ENCODE measurements around the gene GBGT1. TPM values are rescaled to one million over a fixed set of nuclear protein-coding genes. Genes with fewer than 3 reads are reported as not detected.
A peak's percentile ranks its signal among the peaks of the same experiment; 100 is the strongest.

The GBGT1 gene
- total and polyA plus RNA-seq, 2 donors (not counting 1 experiment from before 2014, with no cell fraction given), result 19.6 to 52.7 TPM

DNA sequence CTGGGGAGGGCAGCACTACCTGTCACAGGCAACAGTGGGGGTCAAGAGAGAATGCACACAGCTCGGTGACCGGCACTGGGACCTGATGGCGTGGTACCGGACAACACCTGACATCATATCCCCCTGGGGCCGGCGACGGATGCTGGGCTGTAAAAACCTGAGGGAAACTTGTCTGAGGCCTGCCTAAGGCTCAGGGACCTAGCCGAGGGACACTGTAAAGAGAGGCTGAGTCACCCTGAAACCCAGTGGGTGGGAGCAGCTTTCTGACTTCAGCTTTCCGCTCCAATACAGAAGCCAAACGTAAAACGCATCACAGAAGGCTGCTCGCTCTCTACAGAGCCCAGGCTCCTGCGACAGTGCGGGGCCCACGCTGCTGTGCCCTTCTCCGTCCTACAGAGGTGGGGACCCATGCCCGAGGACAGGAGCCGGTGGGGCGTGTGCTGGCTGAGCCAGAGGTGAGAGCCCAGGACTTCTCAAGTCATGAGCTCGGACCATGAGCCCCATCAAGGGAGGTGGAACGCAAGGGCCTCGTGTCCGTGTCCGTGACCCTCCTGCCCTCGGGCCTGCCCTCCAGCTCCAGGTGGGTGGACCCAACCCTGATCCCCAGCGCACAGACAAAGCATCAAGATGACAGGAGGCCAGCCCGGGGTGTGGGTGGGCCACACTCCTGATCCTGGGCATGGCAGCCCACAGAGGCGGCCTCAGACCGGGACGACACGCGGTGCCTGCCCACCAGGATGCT is 47.9 kb downstream of the GBGT1 start:
- CTCF ChIA-PET, result interaction anchor here (0.6 to 26.5 kb wide), 5 partner anchors 13 to 93 kb away, joined by 3 to 599 read pairs (median 9); no protein-coding TSS in a partner anchor
- TF ChIP-seq, protein P1, sequence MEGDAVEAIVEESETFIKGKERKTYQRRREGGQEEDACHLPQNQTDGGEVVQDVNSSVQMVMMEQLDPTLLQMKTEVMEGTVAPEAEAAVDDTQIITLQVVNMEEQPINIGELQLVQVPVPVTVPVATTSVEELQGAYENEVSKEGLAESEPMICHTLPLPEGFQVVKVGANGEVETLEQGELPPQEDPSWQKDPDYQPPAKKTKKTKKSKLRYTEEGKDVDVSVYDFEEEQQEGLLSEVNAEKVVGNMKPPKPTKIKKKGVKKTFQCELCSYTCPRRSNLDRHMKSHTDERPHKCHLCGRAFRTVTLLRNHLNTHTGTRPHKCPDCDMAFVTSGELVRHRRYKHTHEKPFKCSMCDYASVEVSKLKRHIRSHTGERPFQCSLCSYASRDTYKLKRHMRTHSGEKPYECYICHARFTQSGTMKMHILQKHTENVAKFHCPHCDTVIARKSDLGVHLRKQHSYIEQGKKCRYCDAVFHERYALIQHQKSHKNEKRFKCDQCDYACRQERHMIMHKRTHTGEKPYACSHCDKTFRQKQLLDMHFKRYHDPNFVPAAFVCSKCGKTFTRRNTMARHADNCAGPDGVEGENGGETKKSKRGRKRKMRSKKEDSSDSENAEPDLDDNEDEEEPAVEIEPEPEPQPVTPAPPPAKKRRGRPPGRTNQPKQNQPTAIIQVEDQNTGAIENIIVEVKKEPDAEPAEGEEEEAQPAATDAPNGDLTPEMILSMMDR (IDR thresholded peaks at IDR 0.05), result no peak
- TF ChIP-seq EZH2 (IDR thresholded peaks at IDR 0.05; ENCODE audit: borderline replicate concordance, insufficient read depth, low read depth, low read length, poor library complexity, severe bottlenecking), result no peak
- POLR2A ChIA-PET, result interaction anchor here (0.5 to 3.3 kb wide), 6 partner anchors 11 to 345 kb away, joined by 3 to 21 read pairs (median 5); no protein-coding TSS in a partner anchor
- peaks cover 74% of the 10 kb centered on the region for H4K20me1 ChIP-seq (ENCODE audit: control insufficient read depth, insufficient read depth, low read length, poor library complexity, severe bottlenecking)
- DNase-seq, result peak; percentile 66
- peak overlapping the region; percentile 85 for H3K27ac Mint-ChIP-seq
- H3K4me2 ChIP-seq (replicated peaks; ENCODE audit: low read depth, low read length, poor library complexity, severe bottlenecking), result peak overlapping the region; percentile 65
- peaks cover 0 to 7% of the 10 kb centered on the region in 2 experiments for H3K36me3 ChIP-seq (replicated peaks in 1 of 2; ENCODE audit: control extremely low read depth in 1 of 2, control insufficient read depth in 1 of 2, extremely low read depth in 1 of 2, insufficient read depth in 2 of 2, low read length in 1 of 2)
- no peak overlapping the region for H2AFZ ChIP-seq (ENCODE audit: insufficient read depth, low read depth, low read length, poor library complexity, severe bottlenecking)
- H3K4me1 Mint-ChIP-seq, result peaks cover 68% of the 10 kb centered on the region
- 77% methylated on average over 30 of the region's 32 CpGs for WGBS (ENCODE audit: insufficient coverage)
- peaks cover 84% of the 10 kb centered on the region for H3K79me2 ChIP-seq (ENCODE audit: control insufficient read depth, insufficient read depth, low read length)
- no peaks in the 10 kb centered on the region for H3K9me3 ChIP-seq (ENCODE audit: control extremely low read depth in 1 of 3, control insufficient read depth in 2 of 3, insufficient read depth in 1 of 3, low read length in 2 of 3)
- no peak overlapping the region for H3K4me3 ChIP-seq (ENCODE audit: control extremely low read depth in 1 of 5, extremely low read depth in 1 of 5, insufficient read depth in 1 of 5, low read depth in 2 of 5, low read length in 4 of 5)
- H3K27ac ChIP-seq (ENCODE audit: low read length in 2 of 2), result peak overlapping the region in 1 of 2 donors; percentile 57
- H3K4me3 Mint-ChIP-seq, result peak overlapping the region; percentile 67
- intact Hi-C loops (cut with micrococcal nuclease), result loop anchor here (1.0 to 10.0 kb wide), 2 partner anchors 29 to 359 kb away; partner anchors contain the start of gene SLC2A6
- H3K9ac ChIP-seq (ENCODE audit: low read length), result no peak overlapping the region
- peaks cover 55 to 68% of the 10 kb centered on the region in 2 donors for H3K4me1 ChIP-seq (ENCODE audit: control insufficient read depth in 2 of 2, insufficient read depth in 2 of 2, low read length in 2 of 2)
- ATAC-seq (ENCODE audit: low read depth), result peak; percentile 56
- H3K27me3 ChIP-seq (replicated peaks in 1 of 4; ENCODE audit: control extremely low read depth in 1 of 4, control insufficient read depth in 3 of 4, insufficient read depth in 4 of 4, low read length in 3 of 4), result no peaks in the 10 kb centered on the region
- no peaks in the 10 kb centered on the region for H3K9me3 Mint-ChIP-seq (ENCODE audit: insufficient read depth)
- H3K27me3 Mint-ChIP-seq, result no peaks in the 10 kb centered on the region

Data from B cell (primary cell).